Measurements from ENCODE around the gene CLTCL1.

GRCh38 chr22:19223110-19223509 is 68.4 kb downstream of the CLTCL1 start:
- no peak for TF ChIP-seq ZNF274 (IDR thresholded peaks at IDR 0.05; ENCODE audit: low read depth, low read length)
- no peak for TF ChIP-seq YY1 (IDR thresholded peaks at IDR 0.05; ENCODE audit: insufficient read depth, insufficient read length)
- TF ChIP-seq SUZ12 (IDR thresholded peaks at IDR 0.05; ENCODE audit: extremely low read depth, insufficient read depth, insufficient read length) = no peak
